GM12801 (cell line): ENCODE data around the gene RNF26.

ENCODE experiments used
- CTCF ChIP-seq: IDR thresholded peaks from one replicate; pipeline ENCODE4 v1.5.1; 2011; ENCODE audit warnings: control low read depth; ENCODE audit not compliant: insufficient read length; ENCODE audit errors: extremely low read depth

The RNF26 gene

GRCh38 chr11:119316729-119317591 is 17.4 kb upstream of the RNF26 start, which contains the start of gene MCAM:
MCAM (minus strand) TSS chr11:119317130; CDS start chr11:119317101, 29 bp downstream.
- TF ChIP-seq CTCF: no peak

- no peak for TF ChIP-seq CTCF
These were observed 16.6 kb upstream of the RNF26 start for GRCh38 chr11:119317592-119318239.

- TF ChIP-seq CTCF: no peak
These were observed 15.8 kb upstream of the RNF26 start for GRCh38 chr11:119318240-119319135.

- no peak for TF ChIP-seq CTCF
These were observed 15.1 kb upstream of the RNF26 start for GRCh38 chr11:119319136-119319699.

- no peak for TF ChIP-seq CTCF
These were observed 14.6 kb upstream of the RNF26 start for GRCh38 chr11:119319700-119320239.

GRCh38 chr11:119320240-119320775 is 14.0 kb upstream of the RNF26 start:
- TF ChIP-seq CTCF: no peak
